Ectodermal cell (in vitro differentiated cells): ENCODE data around the gene DHX29.

Experiments
- H3K27ac ChIP-seq: 2 replicates; pipeline ENCODE4 v1.7.0; 2013; ENCODE audit warnings: mild to moderate bottlenecking, low read depth, low read length; ENCODE audit not compliant: insufficient read depth, poor library complexity, severe bottlenecking
- H3K27me3 ChIP-seq: 2 replicates; pipeline ENCODE4 v1.7.0; 2013; ENCODE audit warnings: mild to moderate bottlenecking, low read length; ENCODE audit not compliant: insufficient read depth, control insufficient read depth, poor library complexity, severe bottlenecking
- H3K36me3 ChIP-seq: one replicate; pipeline ENCODE4 v1.7.0; 2013; ENCODE audit warnings: low read length; ENCODE audit not compliant: control insufficient read depth, insufficient read depth
- H3K4me1 ChIP-seq: one replicate; pipeline ENCODE4 v1.7.0; 2013; ENCODE audit warnings: low read length; ENCODE audit not compliant: control insufficient read depth, insufficient read depth
- H3K4me3 ChIP-seq: 2 replicates; pipeline ENCODE4 v1.7.0; 2013; ENCODE audit warnings: low read depth, low read length, control low read depth; ENCODE audit not compliant: insufficient read depth
- H3K9me3 ChIP-seq: 2 replicates; pipeline ENCODE4 v1.7.0; 2013; ENCODE audit warnings: mild to moderate bottlenecking, low read length, moderate library complexity; ENCODE audit not compliant: control insufficient read depth
- WGBS, 2 experiments: methylation state at CpG; one replicate each; pipeline ENCODE4 v1.1.7; 2013; ENCODE audit warnings: missing lambda C conversion rate in 2 of 2; 5-methylcytosine and 5-hydroxymethylcytosine counted together

Gene DHX29

DNA sequence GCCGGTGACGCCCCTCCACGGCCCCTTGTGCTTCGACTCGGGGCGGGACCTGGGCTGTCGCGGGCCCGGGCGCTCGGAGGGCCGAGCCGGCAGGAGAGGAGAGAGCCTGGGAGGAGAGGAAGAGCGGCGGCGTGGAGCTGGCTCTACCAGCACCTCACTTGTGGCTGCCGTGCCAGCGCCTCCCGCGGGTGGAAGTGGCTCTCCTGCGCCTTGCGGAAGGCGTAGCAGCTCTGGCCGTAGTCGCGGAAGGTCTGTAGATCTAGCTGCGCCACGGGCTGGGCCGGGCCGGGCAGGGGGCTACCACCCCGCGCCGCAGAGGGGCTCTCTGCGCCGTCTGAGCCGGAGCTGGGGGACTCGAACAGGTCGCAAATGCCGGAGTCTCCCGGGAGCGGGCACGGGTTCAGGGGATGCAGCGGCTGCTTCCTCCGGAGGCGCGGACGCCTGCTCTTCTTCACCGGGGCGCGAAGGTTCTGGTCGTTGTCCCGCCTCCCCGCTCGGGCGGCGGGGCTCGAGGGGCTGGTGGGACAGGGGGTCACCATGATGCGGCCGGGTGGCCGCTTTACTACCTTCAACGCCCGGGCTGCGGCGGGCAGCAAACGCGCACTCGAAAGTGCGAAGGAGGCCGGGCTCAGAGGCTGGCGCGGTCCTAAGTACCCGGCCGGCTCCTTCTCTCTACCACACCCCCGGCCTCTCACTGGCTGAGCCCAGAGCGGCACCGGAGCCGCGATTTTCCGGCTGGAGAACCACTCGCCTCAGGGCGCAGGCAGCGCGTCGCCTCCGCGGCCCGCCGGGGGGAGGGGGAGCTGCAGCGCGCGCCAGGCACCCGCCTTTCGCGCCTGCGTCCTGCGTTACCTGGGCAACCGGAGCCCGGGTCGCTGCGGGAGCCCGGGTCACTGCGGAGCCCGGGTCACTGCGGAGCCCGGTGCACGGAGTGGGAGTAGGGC lies 74.2 kb downstream of the DHX29 start, which contains the start of gene CCNO:
Gene CCNO (minus strand): TSS at position 624 of the 944 bp plus-strand sequence. CDS start 85 bp downstream, at position 539.
- Histone ChIP-seq H3K27ac (no peak within 1 kb of the TSS), H3K36me3 (no peaks in the 10 kb centered on the region), H3K4me3 (peak within 1 kb of the TSS; percentile 52), H3K4me1 (peaks cover 11% of the 10 kb centered on the region), H3K27me3 (peaks cover 91% of the 10 kb centered on the region), H3K9me3 (no peaks in the 10 kb centered on the region)
- 0% methylated on average over 106 of the region's 106 CpGs for WGBS, 2 experiments

DNA sequence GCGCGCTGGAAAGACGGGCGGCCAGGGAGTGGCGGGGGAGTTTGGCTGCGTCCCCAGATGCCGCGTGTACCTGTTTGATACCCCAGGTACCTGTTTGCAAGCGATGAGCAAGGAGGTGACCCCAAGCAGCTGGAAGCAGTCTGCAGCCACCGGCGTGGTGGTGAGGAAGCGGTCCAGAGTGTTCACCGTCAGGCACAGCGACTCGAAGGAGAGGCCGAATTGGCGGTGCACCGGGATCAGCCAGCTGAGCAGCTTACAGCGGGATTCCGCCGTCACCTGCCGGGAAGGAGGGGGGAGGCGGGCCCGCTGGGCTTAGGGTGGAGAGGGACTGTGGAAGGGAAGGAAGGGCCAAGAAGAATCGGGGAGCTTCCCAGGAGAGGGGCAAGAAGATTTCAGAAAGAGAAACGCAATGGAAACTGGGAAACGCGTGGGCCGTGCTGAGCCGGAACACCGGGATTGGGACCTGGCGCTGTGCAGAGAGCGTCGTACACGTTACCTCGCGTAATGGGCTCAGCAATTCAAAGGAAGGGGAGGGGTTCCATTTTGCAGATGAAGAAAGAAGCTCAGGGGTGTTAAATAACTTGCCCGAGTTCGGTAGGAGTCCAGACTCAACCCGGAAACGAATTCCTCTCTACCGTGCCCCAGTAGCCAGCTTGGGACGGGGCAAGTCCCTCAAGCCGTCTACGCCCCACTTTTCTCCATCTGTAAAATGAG lies 75.1 kb downstream of the DHX29 start:
- 1% methylated on average over 45 of the region's 45 CpGs for whole genome bisulfite sequencing, 2 experiments
- peak overlapping the region; percentile 52 for H3K4me3 ChIP-seq
- no peaks in the 10 kb centered on the region for H3K9me3 ChIP-seq
- peaks cover 11% of the 10 kb centered on the region for H3K4me1 ChIP-seq
- no peak overlapping the region for H3K27ac ChIP-seq
- peaks cover 99% of the 10 kb centered on the region for H3K27me3 ChIP-seq
- no peaks in the 10 kb centered on the region for H3K36me3 ChIP-seq

- Histone ChIP-seq H3K36me3 (no peaks in the 10 kb centered on the region), H3K27me3 (peaks cover 99% of the 10 kb centered on the region), H3K9me3 (no peaks in the 10 kb centered on the region), H3K27ac (no peak overlapping the region), H3K4me1 (peaks cover 11% of the 10 kb centered on the region), H3K4me3 (no peak overlapping the region)
- 4 to 6% methylated on average over 11 of the region's 11 CpGs for WGBS, 2 experiments
These were observed 75.6 kb downstream of the DHX29 start for GRCh38 chr5:55231919-55232270.

GRCh38 chr5:55231029-55231918 lies 76.2 kb downstream of the DHX29 start:
- H3K9me3 ChIP-seq, result no peaks in the 10 kb centered on the region
- peaks cover 11% of the 10 kb centered on the region for H3K4me1 ChIP-seq
- no peak overlapping the region for H3K4me3 ChIP-seq
- peaks cover 99% of the 10 kb centered on the region for H3K27me3 ChIP-seq
- WGBS, 2 experiments, result 6 to 7% methylated on average over 48 of the region's 48 CpGs
- no peak overlapping the region for H3K27ac ChIP-seq
- H3K36me3 ChIP-seq, result no peaks in the 10 kb centered on the region

- Histone ChIP-seq H3K4me3 (no peak overlapping the region), H3K27ac (no peak overlapping the region), H3K27me3 (peaks cover 100% of the 10 kb centered on the region), H3K9me3 (no peaks in the 10 kb centered on the region), H3K36me3 (no peaks in the 10 kb centered on the region), H3K4me1 (peaks cover 11% of the 10 kb centered on the region)
- WGBS, 2 experiments, result 52 to 56% methylated on average over 8 of the region's 8 CpGs
These were observed 77.3 kb downstream of the DHX29 start for GRCh38 chr5:55230086-55230629.

GRCh38 chr5:55227664-55228430 lies 79.6 kb downstream of the DHX29 start:
- peaks cover 12% of the 10 kb centered on the region for H3K4me1 ChIP-seq
- H3K27me3 ChIP-seq, result peaks cover 100% of the 10 kb centered on the region
- no peaks in the 10 kb centered on the region for H3K36me3 ChIP-seq
- 4% methylated on average over 30 of the region's 30 CpGs for WGBS, 2 experiments
- no peaks in the 10 kb centered on the region for H3K9me3 ChIP-seq
- no peak overlapping the region for H3K27ac ChIP-seq
- H3K4me3 ChIP-seq, result peak overlapping the region; percentile 33

GRCh38 chr5:55226934-55227663 lies 80.4 kb downstream of the DHX29 start, which contains the start of gene MCIDAS:
Gene MCIDAS, minus strand, starts transcription at chr5:55227315. Its CDS starts 177 bp downstream, at chr5:55227138.
- WGBS, 2 experiments, result 1% methylated on average over 80 of the region's 80 CpGs
- Histone ChIP-seq H3K4me3 (peak within 1 kb of the TSS; percentile 33), H3K9me3 (no peaks in the 10 kb centered on the region), H3K27ac (no peak within 1 kb of the TSS), H3K4me1 (peaks cover 9% of the 10 kb centered on the region), H3K27me3 (peaks cover 100% of the 10 kb centered on the region), H3K36me3 (no peaks in the 10 kb centered on the region)

DNA sequence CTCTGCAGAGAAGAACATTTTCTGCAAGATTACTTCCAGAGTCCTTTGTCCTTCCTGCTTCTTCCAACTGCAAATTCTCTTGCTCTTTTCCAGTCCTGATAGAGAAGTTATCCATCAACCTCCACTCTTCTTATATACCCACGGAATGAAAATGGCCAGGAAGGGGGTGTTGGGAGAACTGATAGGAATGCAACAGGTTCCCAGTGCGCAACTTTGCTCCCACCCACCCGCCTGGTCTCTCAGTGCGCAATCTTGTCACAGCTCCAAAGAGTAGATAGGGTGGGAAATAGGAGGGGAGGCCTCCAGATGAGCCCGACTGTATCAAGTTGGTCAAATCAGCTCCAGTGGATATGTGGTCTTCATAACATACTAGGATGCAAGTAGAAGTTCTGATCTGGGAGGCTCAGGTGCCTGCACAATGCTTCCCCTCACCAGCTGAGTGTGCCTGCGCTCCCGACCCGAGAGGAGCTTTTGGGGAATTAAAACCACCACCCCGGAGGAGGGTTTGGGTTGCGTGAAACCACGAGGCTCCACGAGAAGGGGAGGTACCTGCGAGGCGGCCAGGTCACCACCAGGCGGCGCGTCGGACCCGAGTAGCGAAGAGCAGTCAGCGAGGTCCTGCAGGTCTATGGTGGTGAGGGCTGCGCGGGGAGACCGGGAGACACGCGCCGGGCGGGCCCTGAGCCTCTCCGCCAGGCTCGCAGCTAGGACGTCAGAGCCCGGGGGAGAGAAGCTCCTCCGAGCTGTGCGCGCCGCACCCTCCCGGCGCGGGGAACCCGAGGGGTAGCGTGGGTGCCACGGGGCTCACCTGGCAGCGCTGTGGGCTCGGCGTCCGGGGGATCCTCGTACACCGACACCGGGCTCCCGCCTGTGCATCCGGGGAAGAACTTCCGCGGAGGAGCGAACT lies 81.2 kb downstream of the DHX29 start:
- Histone ChIP-seq H3K4me3 (peak overlapping the region; percentile 33), H3K4me1 (peaks cover 6% of the 10 kb centered on the region), H3K27ac (no peak overlapping the region), H3K27me3 (peaks cover 100% of the 10 kb centered on the region), H3K9me3 (no peaks in the 10 kb centered on the region), H3K36me3 (no peaks in the 10 kb centered on the region)
- 4 to 5% methylated on average over 53 to 54 of the region's 54 CpGs for WGBS, 2 experiments
